Neural cell (in vitro differentiated cells): ENCODE measurements around the gene ADAMTSL4. TPM values are rescaled to one million over a fixed set of nuclear protein-coding genes. Genes with fewer than 3 reads are reported as not detected.

Experiments used
- H2AFZ ChIP-seq: fragments of 200-600, 300-800 bp; sonication (generic), shearing (Covaris generic); 2 replicates; pipeline ENCODE4 v1.6.0; 2014; ENCODE audit warnings: low read depth, mild to moderate bottlenecking, antibody characterized with exemption, low read length, moderate library complexity
- H3F3A ChIP-seq: fragments of 200-600 bp; shearing (Covaris generic); 2 replicates; pipeline ENCODE4 v1.6.1; 2016; ENCODE audit warnings: mild to moderate bottlenecking, moderate library complexity, mixed read lengths, antibody characterized with exemption, low read length; ENCODE audit not compliant: insufficient read depth, poor library complexity, severe bottlenecking
- H3K27ac ChIP-seq: fragments of 200-600, 300-800 bp; sonication (generic), shearing (Covaris generic); 2 replicates; pipeline ENCODE4 v1.5.1; 2014; ENCODE audit warnings: mild to moderate bottlenecking, low read length, moderate library complexity
- H3K27me3 ChIP-seq: fragments of 300-800, 200-600 bp; sonication (generic), shearing (Covaris generic); 2 replicates; pipeline ENCODE4 v1.6.0; 2014; ENCODE audit warnings: mild to moderate bottlenecking, low read depth, low read length, moderate library complexity; ENCODE audit not compliant: insufficient read depth
- H3K36me3 ChIP-seq: fragments of 300-800, 200-600 bp; sonication (generic), shearing (Covaris generic); 2 replicates; pipeline ENCODE4 v1.5.1; 2014; ENCODE audit warnings: mild to moderate bottlenecking, antibody characterized with exemption, low read length, moderate library complexity; ENCODE audit not compliant: insufficient read depth
- H3K4me2 ChIP-seq: fragments of 300-800, 200-600 bp; sonication (generic), shearing (Covaris generic); 2 replicates; pipeline ENCODE4 v1.6.0; 2014; ENCODE audit warnings: mild to moderate bottlenecking, low read length
- H3K4me3 ChIP-seq: fragments of 300-800, 200-600 bp; sonication (generic), shearing (Covaris generic); 2 replicates; pipeline ENCODE4 v1.5.1; 2014; ENCODE audit warnings: mild to moderate bottlenecking, low read length, moderate library complexity
- H3K79me2 ChIP-seq: fragments of 200-600 bp; shearing (Covaris generic); replicated peaks from 2 replicates; pipeline ENCODE4 v1.6.0; 2014; ENCODE audit warnings: mild to moderate bottlenecking, low read length, moderate library complexity; ENCODE audit not compliant: insufficient read depth
- H3K9ac ChIP-seq: fragments of 300-800, 200-600 bp; sonication (generic), shearing (Covaris generic); 2 replicates; pipeline ENCODE4 v1.6.1; 2016; ENCODE audit warnings: mild to moderate bottlenecking, low read length, mixed read lengths
- H3K9me2 ChIP-seq: fragments of 200-600 bp; shearing (Covaris generic); 2 replicates; pipeline ENCODE4 v1.6.1; 2016; ENCODE audit warnings: mild to moderate bottlenecking, low read length, mixed read lengths; ENCODE audit not compliant: insufficient read depth
- H3K9me3 ChIP-seq: fragments of 200-600, 300-800 bp; sonication (generic), shearing (Covaris generic); 2 replicates; pipeline ENCODE4 v1.6.1; 2016; ENCODE audit warnings: mild to moderate bottlenecking, mixed run types, low read length, moderate library complexity, mixed read lengths
- H4K20me1 ChIP-seq: fragments of 200-600 bp; shearing (Covaris generic); 2 replicates; pipeline ENCODE4 v1.6.1; 2016; ENCODE audit warnings: mild to moderate bottlenecking, mixed run types; ENCODE audit not compliant: insufficient read depth
- EP300 ChIP-seq: fragments of 450-650 bp; conservative IDR thresholded peaks from 2 replicates; pipeline ENCODE4 v1.6.1; 2014; ENCODE audit warnings: antibody characterized with exemption, mild to moderate bottlenecking, moderate library complexity; ENCODE audit not compliant: poor library complexity, severe bottlenecking
- EZH2 ChIP-seq: fragments of 200-600, 300-800 bp; shearing (Covaris generic), sonication (generic); IDR thresholded peaks from 2 replicates; pipeline ENCODE4 v1.6.1; 2014; ENCODE audit warnings: antibody characterized with exemption, low read length, borderline replicate concordance, mild to moderate bottlenecking; ENCODE audit not compliant: insufficient read depth, poor library complexity, severe bottlenecking
- MXI1 ChIP-seq: fragments of 450-650 bp; conservative IDR thresholded peaks from 2 replicates; pipeline ENCODE4 v1.6.1; 2014; ENCODE audit warnings: antibody characterized with exemption, mild to moderate bottlenecking; ENCODE audit not compliant: poor library complexity, severe bottlenecking
- POLR2AphosphoS5 ChIP-seq: IDR thresholded peaks from 2 replicates; pipeline ENCODE4 v1.6.1; 2012
- RAD21 ChIP-seq: fragments of 450-650 bp; conservative IDR thresholded peaks from 2 replicates; pipeline ENCODE4 v1.6.1; 2014; ENCODE audit warnings: antibody characterized with exemption, mild to moderate bottlenecking, moderate library complexity
- SMC3 ChIP-seq: fragments of 450-650 bp; conservative IDR thresholded peaks from 2 replicates; pipeline ENCODE4 v1.6.1; 2014; ENCODE audit warnings: antibody characterized with exemption, mild to moderate bottlenecking, moderate library complexity; ENCODE audit not compliant: poor library complexity
- TAF1 ChIP-seq: IDR thresholded peaks from 2 replicates; pipeline ENCODE4 v1.6.1; 2012; ENCODE audit warnings: low read depth
- polyA plus RNA-seq: library from polyadenylated mRNA; depleted of rRNA; stranded (reverse); fragments of >200 nt; gene quantifications from 2 replicates; pipeline ENCODE4 v1.2.3, GENCODE V29; 2014
- TF ChIP-seq, protein P1 (sequence below): fragments of 450-650 bp; IDR thresholded peaks from 2 replicates; pipeline ENCODE4 v1.5.1; 2014; ENCODE audit warnings: antibody characterized with exemption, mild to moderate bottlenecking, moderate library complexity; ENCODE audit not compliant: poor library complexity, severe bottlenecking
- TF ChIP-seq, protein P2 (sequence below): IDR thresholded peaks from 2 replicates; pipeline ENCODE4 v1.6.1; 2012; ENCODE audit warnings: borderline replicate concordance

The ADAMTSL4 gene
- polyA plus RNA-seq, 1 donor from 2014 or later = not detected

DNA sequence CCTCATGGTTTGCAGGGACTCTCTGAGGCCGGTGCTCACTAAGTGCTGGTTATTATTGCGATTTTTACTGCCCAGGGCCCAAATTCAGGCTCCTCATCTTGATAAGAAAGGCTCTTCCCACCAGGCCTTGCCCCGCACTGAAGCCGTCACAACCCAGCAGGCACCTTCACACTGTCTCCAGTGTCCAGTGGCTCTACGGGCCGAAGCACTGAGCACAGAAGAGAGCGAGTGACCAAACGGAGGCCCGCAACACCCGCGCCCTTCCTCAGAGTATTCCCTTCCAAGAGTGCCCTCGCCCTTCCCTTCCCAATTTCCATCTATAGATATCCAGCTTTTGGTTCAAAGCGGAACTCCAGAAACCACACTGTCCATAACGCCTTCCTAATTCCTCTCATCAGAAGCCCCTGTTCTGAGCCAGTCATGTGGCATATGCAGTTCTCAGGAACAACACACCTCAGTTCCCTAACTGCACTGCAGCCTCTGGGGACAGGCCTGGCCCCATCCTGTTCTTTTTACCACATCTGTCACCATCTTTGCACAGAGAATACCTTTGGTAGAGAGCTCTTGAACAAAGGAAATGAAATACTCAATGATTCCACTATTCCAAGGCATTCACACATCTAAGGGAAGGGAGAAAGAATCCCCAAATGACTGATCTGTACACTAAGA, 18.6 kb upstream of the ADAMTSL4 start:
- Histone ChIP-seq H3K27me3 (no peaks in the 10 kb centered on the region), H3F3A (no peaks in the 10 kb centered on the region), H3K9ac (no peak overlapping the region), H3K4me3 (no peak overlapping the region), H3K9me3 (no peaks in the 10 kb centered on the region), H2AFZ (no peak overlapping the region), H3K9me2 (no peaks in the 10 kb centered on the region), H3K79me2 (no peaks in the 10 kb centered on the region), H3K36me3 (no peaks in the 10 kb centered on the region), H3K27ac (no peak overlapping the region), H3K4me2 (no peak overlapping the region), H4K20me1 (no peaks in the 10 kb centered on the region)
- TF ChIP-seq, protein P1, sequence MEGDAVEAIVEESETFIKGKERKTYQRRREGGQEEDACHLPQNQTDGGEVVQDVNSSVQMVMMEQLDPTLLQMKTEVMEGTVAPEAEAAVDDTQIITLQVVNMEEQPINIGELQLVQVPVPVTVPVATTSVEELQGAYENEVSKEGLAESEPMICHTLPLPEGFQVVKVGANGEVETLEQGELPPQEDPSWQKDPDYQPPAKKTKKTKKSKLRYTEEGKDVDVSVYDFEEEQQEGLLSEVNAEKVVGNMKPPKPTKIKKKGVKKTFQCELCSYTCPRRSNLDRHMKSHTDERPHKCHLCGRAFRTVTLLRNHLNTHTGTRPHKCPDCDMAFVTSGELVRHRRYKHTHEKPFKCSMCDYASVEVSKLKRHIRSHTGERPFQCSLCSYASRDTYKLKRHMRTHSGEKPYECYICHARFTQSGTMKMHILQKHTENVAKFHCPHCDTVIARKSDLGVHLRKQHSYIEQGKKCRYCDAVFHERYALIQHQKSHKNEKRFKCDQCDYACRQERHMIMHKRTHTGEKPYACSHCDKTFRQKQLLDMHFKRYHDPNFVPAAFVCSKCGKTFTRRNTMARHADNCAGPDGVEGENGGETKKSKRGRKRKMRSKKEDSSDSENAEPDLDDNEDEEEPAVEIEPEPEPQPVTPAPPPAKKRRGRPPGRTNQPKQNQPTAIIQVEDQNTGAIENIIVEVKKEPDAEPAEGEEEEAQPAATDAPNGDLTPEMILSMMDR = no peak
- TF ChIP-seq MXI1 = no peak
- TF ChIP-seq, protein P2, sequence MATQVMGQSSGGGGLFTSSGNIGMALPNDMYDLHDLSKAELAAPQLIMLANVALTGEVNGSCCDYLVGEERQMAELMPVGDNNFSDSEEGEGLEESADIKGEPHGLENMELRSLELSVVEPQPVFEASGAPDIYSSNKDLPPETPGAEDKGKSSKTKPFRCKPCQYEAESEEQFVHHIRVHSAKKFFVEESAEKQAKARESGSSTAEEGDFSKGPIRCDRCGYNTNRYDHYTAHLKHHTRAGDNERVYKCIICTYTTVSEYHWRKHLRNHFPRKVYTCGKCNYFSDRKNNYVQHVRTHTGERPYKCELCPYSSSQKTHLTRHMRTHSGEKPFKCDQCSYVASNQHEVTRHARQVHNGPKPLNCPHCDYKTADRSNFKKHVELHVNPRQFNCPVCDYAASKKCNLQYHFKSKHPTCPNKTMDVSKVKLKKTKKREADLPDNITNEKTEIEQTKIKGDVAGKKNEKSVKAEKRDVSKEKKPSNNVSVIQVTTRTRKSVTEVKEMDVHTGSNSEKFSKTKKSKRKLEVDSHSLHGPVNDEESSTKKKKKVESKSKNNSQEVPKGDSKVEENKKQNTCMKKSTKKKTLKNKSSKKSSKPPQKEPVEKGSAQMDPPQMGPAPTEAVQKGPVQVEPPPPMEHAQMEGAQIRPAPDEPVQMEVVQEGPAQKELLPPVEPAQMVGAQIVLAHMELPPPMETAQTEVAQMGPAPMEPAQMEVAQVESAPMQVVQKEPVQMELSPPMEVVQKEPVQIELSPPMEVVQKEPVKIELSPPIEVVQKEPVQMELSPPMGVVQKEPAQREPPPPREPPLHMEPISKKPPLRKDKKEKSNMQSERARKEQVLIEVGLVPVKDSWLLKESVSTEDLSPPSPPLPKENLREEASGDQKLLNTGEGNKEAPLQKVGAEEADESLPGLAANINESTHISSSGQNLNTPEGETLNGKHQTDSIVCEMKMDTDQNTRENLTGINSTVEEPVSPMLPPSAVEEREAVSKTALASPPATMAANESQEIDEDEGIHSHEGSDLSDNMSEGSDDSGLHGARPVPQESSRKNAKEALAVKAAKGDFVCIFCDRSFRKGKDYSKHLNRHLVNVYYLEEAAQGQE = no peak

DNA sequence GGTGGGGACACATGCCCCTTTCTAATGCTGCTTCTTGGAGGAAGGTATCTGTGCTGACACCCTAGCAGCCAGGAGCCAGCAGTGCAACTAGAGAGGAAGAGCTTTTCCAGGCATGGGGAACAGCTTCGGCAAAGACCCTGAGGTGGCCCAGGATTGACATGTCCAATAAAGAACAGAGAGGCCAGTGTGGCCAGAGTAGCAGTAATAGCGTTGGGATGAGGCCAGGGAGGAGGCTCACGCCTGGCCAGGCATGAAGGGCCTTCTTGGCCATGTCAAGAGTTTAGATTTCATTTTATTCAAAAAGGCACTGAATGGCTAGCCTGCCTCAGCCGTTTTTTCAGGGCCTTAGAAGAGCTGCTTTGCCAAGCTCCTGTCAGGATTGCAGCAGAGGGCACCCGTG, 16.3 kb upstream of the ADAMTSL4 start:
- no peaks in the 10 kb centered on the region for H3K9me3 ChIP-seq
- H2AFZ ChIP-seq = no peak overlapping the region
- no peaks in the 10 kb centered on the region for H3K9me2 ChIP-seq
- H3K4me3 ChIP-seq = no peak overlapping the region
- no peaks in the 10 kb centered on the region for H3K36me3 ChIP-seq
- no peaks in the 10 kb centered on the region for H3F3A ChIP-seq
- no peaks in the 10 kb centered on the region for H3K79me2 ChIP-seq
- H3K27me3 ChIP-seq = no peaks in the 10 kb centered on the region
- no peak for TF ChIP-seq SMC3
- TF ChIP-seq, protein P2 = no peak
- TF ChIP-seq, protein P1 = no peak
- TF ChIP-seq EP300 = no peak
- no peak for TF ChIP-seq TAF1
- TF ChIP-seq EZH2 = no peak
- no peak for TF ChIP-seq POLR2AphosphoS5
- no peak for TF ChIP-seq MXI1
- no peak for TF ChIP-seq RAD21
- H3K27ac ChIP-seq = no peak overlapping the region
- H3K9ac ChIP-seq = no peak overlapping the region
- H3K4me2 ChIP-seq = no peak overlapping the region
- no peaks in the 10 kb centered on the region for H4K20me1 ChIP-seq
